Ramos (cell line): ENCODE results near the gene C2CD4B.

Source experiments
- in situ Hi-C: fragments of 300-500 bp; cut with MboI; formaldehyde crosslinking; loops from one replicate; pipeline ENCODE4 v1.14.3; 2022; ENCODE audit warnings: low sequenced_read_pairs; ENCODE audit not compliant: unreplicated experiment

Gene C2CD4B

DNA sequence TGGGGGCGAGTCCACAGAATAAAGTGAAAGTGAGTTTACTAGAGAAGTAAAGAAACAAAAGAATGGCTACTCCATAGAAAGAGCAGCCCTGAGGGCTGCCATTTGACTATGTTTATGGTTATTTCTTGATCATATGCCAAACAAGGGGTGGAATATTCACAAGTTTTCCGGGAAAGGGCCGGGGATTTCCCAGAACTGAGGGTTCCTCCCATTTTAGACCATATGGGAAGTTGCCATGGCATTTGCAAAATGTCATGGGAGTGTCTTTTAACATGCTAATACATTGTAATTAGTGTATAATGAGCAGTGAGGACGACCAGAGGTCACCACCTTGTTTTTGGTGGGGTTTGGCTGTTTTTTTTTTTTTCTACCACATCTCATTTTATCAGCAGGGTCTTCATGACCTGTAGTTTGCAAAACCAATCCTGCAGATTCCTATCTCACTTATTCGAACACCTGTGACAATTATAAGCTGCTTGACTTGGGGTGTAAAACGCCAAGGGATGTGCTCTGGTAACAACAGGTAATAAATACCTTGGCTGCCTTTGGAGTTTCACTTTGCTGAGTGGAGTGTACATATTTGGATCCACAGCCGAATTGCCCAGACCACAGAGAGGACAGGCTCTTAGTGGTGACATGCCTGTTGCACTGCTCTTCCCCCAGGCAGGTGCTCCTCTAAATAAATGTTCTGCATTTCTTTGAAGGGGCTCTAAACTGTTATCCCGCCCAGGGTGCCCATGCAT lies 43.6 kb downstream of the C2CD4B start:
- in situ Hi-C loops = no loop called here

DNA sequence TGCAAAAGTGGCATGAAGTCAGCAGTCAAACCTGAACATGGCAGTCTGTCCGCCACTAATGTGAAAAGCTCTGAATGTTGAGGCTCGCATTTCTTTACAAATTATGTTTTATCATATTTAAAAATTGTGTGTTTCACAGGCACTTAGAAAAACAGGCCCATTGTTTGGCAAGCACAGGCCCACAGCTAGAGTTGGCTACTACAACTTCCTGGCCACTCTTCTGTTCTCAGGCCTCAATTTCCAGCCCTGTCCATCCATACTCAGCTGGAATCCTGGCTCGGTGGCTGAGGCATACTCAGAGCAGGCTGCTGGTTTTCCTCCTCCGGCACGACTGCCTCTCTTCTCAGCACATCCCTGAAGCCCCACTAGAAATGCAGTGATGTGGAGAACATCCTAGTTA lies 44.3 kb downstream of the C2CD4B start:
- in situ Hi-C loops = no loop called here

DNA sequence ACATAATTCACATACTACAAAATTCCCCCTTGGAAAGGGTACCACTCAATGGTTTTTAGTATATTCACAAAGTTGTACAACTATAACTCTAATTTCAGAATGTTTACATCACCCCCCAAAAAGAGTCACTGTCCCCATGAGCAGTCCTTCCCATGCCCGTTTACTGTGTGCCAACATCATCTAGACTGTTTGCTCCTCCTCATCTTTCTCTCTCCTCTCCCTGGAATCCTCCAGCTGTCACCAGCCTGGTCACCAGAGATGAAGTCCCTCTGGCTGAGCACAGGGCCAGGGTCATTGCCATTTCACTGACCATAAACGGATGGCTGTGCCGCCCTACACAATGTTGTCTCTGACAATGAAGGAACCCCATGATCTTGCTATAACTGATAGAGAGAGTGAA lies 45.2 kb downstream of the C2CD4B start:
- in situ Hi-C loops = no loop called here

DNA sequence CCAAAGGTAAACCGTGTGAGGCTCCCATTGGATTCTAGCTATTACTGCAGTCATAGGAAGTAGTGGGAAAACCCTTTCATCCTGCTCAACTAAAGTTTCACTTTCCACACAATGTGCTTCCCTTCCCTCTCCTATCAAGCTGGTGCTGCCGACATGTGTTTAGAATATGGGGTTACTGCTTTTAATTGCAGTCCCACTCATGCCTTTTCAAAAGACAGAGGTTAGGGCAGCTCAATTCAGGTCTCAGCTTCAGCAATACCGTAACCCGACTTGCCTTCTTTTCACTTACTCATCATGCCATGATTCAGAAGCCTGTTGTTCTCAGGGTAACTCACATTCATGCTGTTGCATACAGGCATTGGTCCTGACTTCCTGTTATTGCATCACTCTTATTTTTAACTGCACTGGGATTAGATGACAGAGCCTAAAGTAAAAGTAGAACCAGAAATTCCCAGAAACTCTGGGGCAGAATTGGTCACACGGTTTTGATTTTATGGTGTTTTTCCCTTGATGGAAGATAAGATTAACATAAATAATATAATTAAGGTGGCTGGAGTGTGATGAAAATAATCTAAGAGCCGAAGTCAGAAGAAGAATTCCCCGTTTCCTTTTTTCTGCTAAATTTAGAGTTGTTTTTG lies 45.7 kb downstream of the C2CD4B start:
- in situ Hi-C loops = no loop called here

DNA sequence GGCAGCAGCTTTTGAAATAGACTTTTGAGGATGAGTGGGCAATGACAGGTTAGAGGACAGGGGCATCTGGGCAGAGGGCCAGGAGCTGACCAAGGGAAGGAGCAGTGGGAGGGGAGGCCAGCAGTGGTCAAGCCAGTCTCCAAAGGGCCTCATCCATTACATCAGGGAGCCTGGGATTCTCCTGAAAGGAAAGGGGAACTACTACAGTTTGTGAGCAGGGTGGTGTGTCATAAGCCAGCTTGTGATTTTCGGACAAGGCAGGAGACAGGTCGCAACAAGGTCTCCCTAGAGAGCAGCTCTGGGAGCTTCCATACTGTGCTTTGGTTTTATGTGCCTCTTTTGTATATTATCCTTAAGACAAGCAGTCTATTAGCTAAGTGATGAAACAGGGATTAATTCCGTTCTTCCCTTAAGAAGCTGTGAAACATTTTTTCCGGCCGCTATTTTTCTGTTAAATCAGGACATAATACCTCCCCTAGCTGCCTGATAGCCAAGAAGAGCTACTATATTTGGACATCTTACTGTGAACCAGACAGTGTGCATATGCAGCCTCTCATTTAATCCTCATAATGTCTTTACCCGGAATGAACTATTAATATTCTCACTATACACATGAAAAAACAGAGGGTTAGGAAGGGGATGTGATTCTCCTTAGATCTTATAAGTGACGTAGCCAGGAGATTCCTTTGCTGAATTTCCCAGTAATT lies 46.4 kb downstream of the C2CD4B start:
- in situ Hi-C loops = no loop called here

DNA sequence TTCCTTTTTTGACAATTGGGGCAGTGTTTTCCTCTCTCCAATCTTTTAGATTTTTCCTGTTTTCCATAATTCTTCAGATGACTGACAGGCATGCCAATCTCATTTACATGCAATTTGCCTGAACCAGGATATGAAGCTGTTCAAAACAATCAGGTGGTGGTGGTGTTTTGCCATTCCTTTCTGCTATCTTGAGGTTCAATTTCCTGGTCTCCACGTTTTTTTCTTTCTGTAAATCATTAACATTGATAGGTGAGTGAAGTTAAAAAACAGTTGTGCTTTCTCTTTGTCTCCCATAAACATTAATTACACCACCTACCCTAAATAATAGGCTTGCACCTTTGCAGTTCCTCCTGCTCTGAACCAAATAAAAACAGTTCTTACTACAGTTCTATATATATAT lies 49.2 kb downstream of the C2CD4B start:
- in situ Hi-C loops = no loop called here
